ENCODE measurements around the gene MARCHF10. TPM values are rescaled to one million over a fixed set of nuclear protein-coding genes. Genes with fewer than 3 reads are reported as not detected.

MARCHF10 gene
- polyA plus RNA-seq, 3 donors = 0.04 to 0.08 TPM; not detected in 1

GRCh38 chr17:62824290-62825131 lies 16.4 kb upstream of the MARCHF10 start:
- H3K27ac ChIP-seq (ENCODE audit: low read depth, low read length) = no peak overlapping the region
- WGBS, 3 donors = 59 to 85% (median 76%) methylated on average over 7 of the region's 7 CpGs

- WGBS, 3 donors = 86 to 88% (median 86%) methylated on average over 8 of the region's 8 CpGs
- H3K27ac ChIP-seq (ENCODE audit: low read depth, low read length) = no peak overlapping the region
Measured at GRCh38 chr17:62823111-62823893, 15.2 kb upstream of the MARCHF10 start.

- WGBS, 3 donors = 76 to 86% (median 78%) methylated on average over 11 of the region's 11 CpGs
- no peak overlapping the region for H3K27ac ChIP-seq (ENCODE audit: low read depth, low read length)
Measured at GRCh38 chr17:62822080-62822904, 14.2 kb upstream of the MARCHF10 start.

- 76 to 81% (median 80%) methylated on average over 15 of the region's 15 CpGs for WGBS, 3 donors
- no peak overlapping the region for H3K27ac ChIP-seq (ENCODE audit: low read depth, low read length)
Measured at GRCh38 chr17:62821189-62822079, 13.3 kb upstream of the MARCHF10 start.

GRCh38 chr17:62819511-62820221 lies 11.6 kb upstream of the MARCHF10 start:
- 10 to 18% (median 13%) methylated on average over 12 of the region's 12 CpGs for WGBS, 3 donors
- no peak overlapping the region for H3K27ac ChIP-seq (ENCODE audit: low read depth, low read length)

- WGBS, 3 donors = 90 to 97% (median 96%) methylated on average over 7 of the region's 7 CpGs
- H3K27ac ChIP-seq (ENCODE audit: low read depth, low read length) = no peak overlapping the region
Measured at GRCh38 chr17:62818526-62818925, 10.4 kb upstream of the MARCHF10 start.

- H3K27ac ChIP-seq (ENCODE audit: low read depth, low read length) = no peak overlapping the region
- WGBS, 3 donors = 40 to 56% (median 53%) methylated on average over 6 of the region's 6 CpGs
Measured at GRCh38 chr17:62816282-62816839, 8.2 kb upstream of the MARCHF10 start.

- WGBS, 3 donors = 85 to 88% (median 86%) methylated on average over 4 of the region's 4 CpGs
Measured at GRCh38 chr17:62809656-62810055, 1.5 kb upstream of the MARCHF10 start.

GRCh38 chr17:62808576-62808970 lies 459 bp upstream of the MARCHF10 start:
- H3K27ac ChIP-seq (ENCODE audit: low read depth, low read length) = no peak overlapping the region
- 70 to 79% (median 77%) methylated on average over 10 of the region's 10 CpGs for WGBS, 3 donors

More at GRCh38 chr17:62809656-62810055, 1.5 kb upstream of the MARCHF10 start:
- H3K27ac ChIP-seq (ENCODE audit: low read depth, low read length) = no peak overlapping the region

- no peak overlapping the region for H3K27ac ChIP-seq (ENCODE audit: low read depth, low read length)
- 78 to 90% (median 85%) methylated on average over 3 of the region's 3 CpGs for WGBS, 3 donors
Measured at GRCh38 chr17:62805234-62805633, 2.9 kb downstream of the MARCHF10 start.

GRCh38 chr17:62804822-62805221 lies 3.3 kb downstream of the MARCHF10 start:
- 57 to 79% (median 68%) methylated on average over 8 of the region's 8 CpGs for WGBS, 3 donors
- no peak overlapping the region for H3K27ac ChIP-seq (ENCODE audit: low read depth, low read length)

GRCh38 chr17:62804025-62804424 lies 4.1 kb downstream of the MARCHF10 start:
- no peak overlapping the region for H3K27ac ChIP-seq (ENCODE audit: low read depth, low read length)
- 87 to 95% (median 95%) methylated on average over 12 of the region's 12 CpGs for whole genome bisulfite sequencing, 3 donors

GRCh38 chr17:62802561-62803205 lies 5.4 kb downstream of the MARCHF10 start:
- WGBS, 3 donors = 62 to 69% (median 67%) methylated on average over 9 of the region's 9 CpGs

GRCh38 chr17:62801553-62802114 lies 6.5 kb downstream of the MARCHF10 start:
- no peak overlapping the region for H3K27ac ChIP-seq (ENCODE audit: low read depth, low read length)
- WGBS, 3 donors = 76 to 90% (median 89%) methylated on average over 7 of the region's 7 CpGs

More at GRCh38 chr17:62802561-62803205, 5.4 kb downstream of the MARCHF10 start:
- H3K27ac ChIP-seq (ENCODE audit: low read depth, low read length) = no peak overlapping the region

- H3K27ac ChIP-seq (ENCODE audit: low read depth, low read length) = no peak overlapping the region
- WGBS, 3 donors = 19 to 64% (median 49%) methylated on average over 7 of the region's 7 CpGs
Measured at GRCh38 chr17:62800585-62800984, 7.5 kb downstream of the MARCHF10 start.

GRCh38 chr17:62797959-62798358 lies 10.2 kb downstream of the MARCHF10 start:
- no peak overlapping the region for H3K27ac ChIP-seq (ENCODE audit: low read depth, low read length)

Measured in adipose tissue (tissue), 3 donors.